Lung (tissue), 12 donors: ENCODE measurements around the gene ERC2. TPM values are rescaled to one million over a fixed set of nuclear protein-coding genes. Genes with fewer than 3 reads are reported as not detected.

Experiments used
- ATAC-seq: fragments of 200-7000 bp; cut with Tn5 transposase; one replicate; pipeline ENCODE4 v1.9.1; 2020; ENCODE audit warnings: moderate number of reproducible peaks; ENCODE audit not compliant: insufficient read depth, low FRiP score
- DNase-seq, 3 donors: peaks; one replicate each; pipeline ENCODE4 v3.0.0-alpha.2; 2013 to 2017
- H3K27ac ChIP-seq, 2 donors: one replicate each; pipeline ENCODE4 v1.5.1; 2013; ENCODE audit warnings: mild to moderate bottlenecking in 2 of 2, moderate library complexity in 2 of 2, control low read depth in 1 of 2, inconsistent platforms in 1 of 2, low read depth in 1 of 2, low read length in 1 of 2
- H3K27me3 ChIP-seq, 3 donors: one replicate each; pipeline ENCODE4 v1.5.1; 2013; ENCODE audit warnings: low read length in 2 of 3; ENCODE audit not compliant: control insufficient read depth in 3 of 3, insufficient read depth in 3 of 3
- H3K36me3 ChIP-seq, 4 donors: one replicate each; pipeline ENCODE4 v1.5.1; 2013; ENCODE audit warnings: low read length in 4 of 4, mild to moderate bottlenecking in 1 of 4, moderate library complexity in 1 of 4; ENCODE audit not compliant: control insufficient read depth in 4 of 4, insufficient read depth in 4 of 4
- H3K4me1 ChIP-seq, 5 donors: one replicate each; pipeline ENCODE4 v1.5.1; 2013; ENCODE audit warnings: low read length in 5 of 5, mild to moderate bottlenecking in 2 of 5, moderate library complexity in 1 of 5; ENCODE audit not compliant: control insufficient read depth in 5 of 5, insufficient read depth in 5 of 5
- H3K4me3 ChIP-seq: one replicate; pipeline ENCODE4 v1.5.1; 2013; ENCODE audit warnings: mild to moderate bottlenecking, control low read depth, moderate library complexity
- H3K9ac ChIP-seq, 2 donors: one replicate each; pipeline ENCODE4 v1.5.1; 2013; ENCODE audit warnings: low read length in 2 of 2, control low read depth in 1 of 2; ENCODE audit not compliant: insufficient read depth in 1 of 2
- H3K9me3 ChIP-seq, 4 donors: one replicate each; pipeline ENCODE4 v1.5.1; 2013; ENCODE audit warnings: low read length in 3 of 4, mild to moderate bottlenecking in 1 of 4, moderate library complexity in 1 of 4; ENCODE audit not compliant: control insufficient read depth in 4 of 4, insufficient read depth in 3 of 4
- CTCF ChIP-seq: IDR thresholded peaks from 2 replicates; pipeline ENCODE4 v1.5.1; 2012; ENCODE audit warnings: mild to moderate bottlenecking; ENCODE audit errors: control extremely low read depth, extremely low read depth
- WGBS, 2 donors: extraction: QIAGEN DNeasy Blood & Tissue Kit; methylation state at CpG; one replicate each; pipeline ENCODE4 v1.1.7; 2013; 5-methylcytosine and 5-hydroxymethylcytosine counted together
- polyA plus RNA-seq, 2 donors: library from polyadenylated mRNA; stranded (reverse); fragments of 200-250 nt; gene quantifications; one replicate each; pipeline ENCODE4 v1.2.1, GENCODE V29; 2013
- total RNA-seq, 2 donors: library from RNA; depleted of rRNA in 1 of 2; stranded (reverse); fragments of >200 nt in 1 of 2; gene quantifications; one replicate each; pipeline ENCODE4 v1.2.1, GENCODE V29; 2014 to 2021
- donor health status: control.
- donor health status: control.
- donor health status: Bipolar disorder and iron deficiency.
- donor health status: healthy.
- donor health status: DM: yes; HTN: yes; CAD: no.

Gene ERC2
- total and polyA plus RNA-seq, 4 donors: 0.20 to 3.5 (median 0.97) TPM

GRCh38 chr3:55621026-55621422 is 847.2 kb downstream of the ERC2 start:
- WGBS, 2 donors: 69 to 78% methylated on average over 3 of the region's 3 CpGs
- no peak for TF ChIP-seq CTCF

GRCh38 chr3:55620351-55621025 is 847.8 kb downstream of the ERC2 start:
- Histone ChIP-seq H3K4me1 (no peaks in the 10 kb centered on the region), H3K9ac (no peak overlapping the region), H3K9me3 (no peaks in the 10 kb centered on the region), H3K27ac (no peak overlapping the region), H3K27me3 (no peaks in the 10 kb centered on the region), H3K36me3 (no peaks in the 10 kb centered on the region), H3K4me3 (no peak overlapping the region)
- peak in 1 of 3 donors; percentile 22 for DNase-seq
- 39 to 64% methylated on average over 12 of the region's 12 CpGs for WGBS, 2 donors
- no peak for TF ChIP-seq CTCF
- ATAC-seq: no peak

More at GRCh38 chr3:55621026-55621422, 847.2 kb downstream of the ERC2 start:
- Histone ChIP-seq H3K27me3 (no peaks in the 10 kb centered on the region), H3K9ac (no peak overlapping the region), H3K36me3 (no peaks in the 10 kb centered on the region), H3K4me1 (no peaks in the 10 kb centered on the region), H3K27ac (no peak overlapping the region), H3K4me3 (no peak overlapping the region), H3K9me3 (no peaks in the 10 kb centered on the region)
- ATAC-seq: no peak
- no peak for DNase-seq

GRCh38 chr3:55619046-55619808 is 849.0 kb downstream of the ERC2 start:
- no peak for DNase-seq
- 85 to 93% methylated on average over 10 of the region's 10 CpGs for WGBS, 2 donors

More at GRCh38 chr3:55619046-55619808, 849.0 kb downstream of the ERC2 start:
- no peaks in the 10 kb centered on the region for H3K36me3 ChIP-seq
- no peak overlapping the region for H3K9ac ChIP-seq
- no peaks in the 10 kb centered on the region for H3K4me1 ChIP-seq
- no peak overlapping the region for H3K4me3 ChIP-seq
- no peaks in the 10 kb centered on the region for H3K27me3 ChIP-seq
- H3K27ac ChIP-seq: no peak overlapping the region
- H3K9me3 ChIP-seq: no peaks in the 10 kb centered on the region
- ATAC-seq: no peak
- TF ChIP-seq CTCF: no peak
